H1 (cell line): Measurements from ENCODE around the gene FBXL17. TPM values are rescaled to one million over a fixed set of nuclear protein-coding genes. Genes with fewer than 3 reads are reported as not detected.

Experiments used
- KDM4A ChIP-seq: IDR thresholded peaks from one replicate; pipeline ENCODE4 v1.7.1; 2012; ENCODE audit warnings: low read depth, mild to moderate bottlenecking, moderate library complexity, low read length, inconsistent platforms; ENCODE audit not compliant: severe bottlenecking
- polyA plus RNA-seq, 7 experiments: library from polyadenylated mRNA; depleted of rRNA in 3 of 7; stranded (reverse) in 5 of 7; unstranded in 2 of 7; fragments of >200 nt in 5 of 7; fragments of 200-250 nt in 2 of 7; gene quantifications; 1 replicate in 5 of 7; 2 replicates in 1 of 7; 4 replicates in 1 of 7; pipeline versions ENCODE4 v1.2.1 to v1.2.3, GENCODE V29; 2011 to 2013; ENCODE audit warnings: missing spikeins in 2 of 7, mixed read lengths in 2 of 7
- total RNA-seq: library from RNA; stranded (reverse); fragmentation: NEBNext Ultra II Directional; extraction: Animal tissue kit (Norgen Biotek cat#: 25700); gene quantifications from 2 replicates; pipeline ENCODE4 v1.2.1, GENCODE V29; 2021

The FBXL17 gene
- total and polyA plus RNA-seq, 2 of the 8 experiments (the other 6 are each of a cell fraction or from before 2014, with no cell fraction given), result 0.35 to 4.3 TPM

- no peak for TF ChIP-seq KDM4A
These were observed 207.6 kb downstream of the FBXL17 start (continued) for GRCh38 chr5:108174286-108174685.
